HepG2 (cell line): ENCODE data around the gene FBF1. TPM values are rescaled to one million over a fixed set of nuclear protein-coding genes. Genes with fewer than 3 reads are reported as not detected.

Experiments
- AGO1 ChIP-seq: fragments of 200-400 bp; formaldehyde crosslinking; IDR thresholded peaks from 2 replicates; pipeline ENCODE4 v1.6.1; 2017; ENCODE audit warnings: mild to moderate bottlenecking, low read depth, low read length, moderate library complexity; ENCODE audit not compliant: poor library complexity, severe bottlenecking
- CBX1 ChIP-seq: IDR thresholded peaks from one replicate; pipeline ENCODE4 v1.6.1; 2016; ENCODE audit warnings: antibody characterized with exemption, low read depth
- EZH2 ChIP-seq: conservative IDR thresholded peaks from 2 replicates; pipeline ENCODE4 v1.6.1; 2012; ENCODE audit warnings: mild to moderate bottlenecking, low read depth, low read length, moderate library complexity
- FOXA1 ChIP-seq, 2 experiments: fragments of 450-650 bp in 1 of 2; sonication (generic) in 1 of 2; formaldehyde crosslinking in 1 of 2; IDR thresholded peaks; 2 replicates each; pipeline versions ENCODE4 v1.4.0 to v1.6.1; 2016 to 2020; ENCODE audit warnings: missing genetic modification reagents in 1 of 2
- NR2F2 ChIP-seq: IDR thresholded peaks from 2 replicates; pipeline ENCODE4 v1.6.1; 2012; ENCODE audit warnings: low read depth, inconsistent platforms, borderline replicate concordance
- RFX3 ChIP-seq: IDR thresholded peaks from 2 replicates; pipeline ENCODE4 v1.6.1; 2016; ENCODE audit warnings: missing biosample characterization, missing genetic modification reagents
- RORA ChIP-seq: sonication (generic); formaldehyde crosslinking; IDR thresholded peaks from 2 replicates; pipeline ENCODE4 v1.5.0; 2020; ENCODE audit warnings: mild to moderate bottlenecking, missing genetic modification reagents, moderate library complexity
- SPEN ChIP-seq: sonication (generic); formaldehyde crosslinking; IDR thresholded peaks from 2 replicates; pipeline ENCODE4 v1.5.1; 2020; ENCODE audit warnings: low read depth, mild to moderate bottlenecking, missing genetic modification reagents
- SRSF9 ChIP-seq: fragments of 200-400 bp; formaldehyde crosslinking; IDR thresholded peaks from 2 replicates; pipeline ENCODE4 v1.6.1; 2018; ENCODE audit warnings: borderline replicate concordance, mild to moderate bottlenecking, low read depth, low read length; ENCODE audit not compliant: insufficient read depth, poor library complexity, severe bottlenecking
- TBX2 ChIP-seq: sonication (generic); formaldehyde crosslinking; IDR thresholded peaks from 2 replicates; pipeline ENCODE4 v1.5.0; 2020; ENCODE audit warnings: missing genetic modification reagents, mild to moderate bottlenecking, borderline replicate concordance
- TP53 ChIP-seq: sonication (generic); formaldehyde crosslinking; conservative IDR thresholded peaks from 2 replicates; pipeline ENCODE4 v1.4.0; 2020; ENCODE audit warnings: missing genetic modification reagents
- TRAFD1 ChIP-seq: sonication (generic); formaldehyde crosslinking; IDR thresholded peaks from 2 replicates; pipeline ENCODE4 v1.5.1; 2020; ENCODE audit warnings: missing genetic modification reagents, mild to moderate bottlenecking, borderline replicate concordance
- ZFP62 ChIP-seq: sonication (generic); formaldehyde crosslinking; IDR thresholded peaks from 2 replicates; pipeline ENCODE4 v1.4.0; 2020; ENCODE audit warnings: missing genetic modification reagents
- ZFY ChIP-seq: sonication (generic); formaldehyde crosslinking; IDR thresholded peaks from 2 replicates; pipeline ENCODE4 v1.4.0; 2020; ENCODE audit warnings: missing genetic modification reagents
- ZNF296 ChIP-seq: sonication (generic); formaldehyde crosslinking; conservative IDR thresholded peaks from 2 replicates; pipeline ENCODE4 v1.5.0; 2020; ENCODE audit warnings: mild to moderate bottlenecking, missing genetic modification reagents
- ZNF33B ChIP-seq: sonication (generic); formaldehyde crosslinking; IDR thresholded peaks from 2 replicates; pipeline ENCODE4 v1.5.1; 2020; ENCODE audit warnings: mild to moderate bottlenecking, missing genetic modification reagents
- ZNF784 ChIP-seq: sonication (generic); formaldehyde crosslinking; IDR thresholded peaks from 2 replicates; pipeline ENCODE4 v1.5.1; 2020; ENCODE audit warnings: missing genetic modification reagents, mild to moderate bottlenecking, borderline replicate concordance
- ZNF850 ChIP-seq: sonication (generic); formaldehyde crosslinking; conservative IDR thresholded peaks from 2 replicates; pipeline ENCODE4 v1.9.0; 2021; ENCODE audit warnings: mild to moderate bottlenecking, missing genetic modification reagents
- polyA plus RNA-seq, 8 experiments: library from polyadenylated mRNA; depleted of rRNA in 3 of 8; stranded (reverse) in 7 of 8; unstranded in 1 of 8; fragments of >200 nt; fragmentation: Illumina TruSeq in 4 of 8; extraction: Trizol in 4 of 8; gene quantifications; 2 replicates each; pipeline versions ENCODE4 v1.2.1 to v1.2.3, GENCODE V29; 2011 to 2016; ENCODE audit warnings: low read depth in 4 of 8, missing spikeins in 1 of 8, mixed read lengths in 1 of 8; ENCODE audit not compliant: insufficient read depth in 1 of 8
- total RNA-seq, 5 experiments: library from RNA; depleted of rRNA; stranded (reverse); fragments of >200 nt; fragmentation: Illumina TruSeq; extraction: Trizol; gene quantifications; 2 replicates each; pipeline ENCODE4 v1.2.3, GENCODE V29; 2016; ENCODE audit warnings: low read depth in 1 of 5
- TF ChIP-seq, protein P1 (sequence below): IDR thresholded peaks from 2 replicates; pipeline ENCODE4 v1.6.1; 2016; ENCODE audit warnings: missing biosample characterization, missing genetic modification reagents, low read depth
- TF ChIP-seq, protein P2 (sequence below): sonication (generic); formaldehyde crosslinking; IDR thresholded peaks from 2 replicates; pipeline ENCODE4 v1.9.0; 2021; ENCODE audit warnings: missing genetic modification reagents, borderline replicate concordance
- TF ChIP-seq, protein P3 (sequence below): fragments of 450-650 bp; IDR thresholded peaks from 2 replicates; pipeline ENCODE4 v1.6.1; 2017

FBF1 gene
- total and polyA plus RNA-seq, 2 of the 13 experiments (the other 11 are each of a cell fraction or from before 2014, with no cell fraction given), result 2.4 to 8.1 TPM

- peak; percentile 39; the same call in 1 of the 2 replicates for TF ChIP-seq ZNF33B (CRISPR knock-in tag)
- no peak for TF ChIP-seq SRSF9
- 0 out of 2 replicates have a peak, but pooled peaks have one; percentile 68 for TF ChIP-seq ZNF296
- no peak for TF ChIP-seq ZNF850 (CRISPR knock-in tag)
- no peak for TF ChIP-seq EZH2
- TF ChIP-seq TP53 (CRISPR knock-in tag), result peak; percentile 21; the same call in 1 of the 2 replicates
- no peak for TF ChIP-seq FOXA1 (IDR thresholded peaks at IDR 0.05)
- no peak for TF ChIP-seq FOXA1 (CRISPR knock-in tag; IDR thresholded peaks at IDR 0.05)
- TF ChIP-seq RORA, result no peak
- 0 out of 2 replicates have a peak, but pooled peaks have one; percentile 13 for TF ChIP-seq TRAFD1 (CRISPR knock-in tag)
- TF ChIP-seq TBX2 (CRISPR knock-in tag), result peak; percentile 52
- TF ChIP-seq SPEN, result no peak
- peak; percentile 96 for TF ChIP-seq AGO1
- no peak for TF ChIP-seq RFX3 (CRISPR knock-in tag)
- TF ChIP-seq, protein P1, sequence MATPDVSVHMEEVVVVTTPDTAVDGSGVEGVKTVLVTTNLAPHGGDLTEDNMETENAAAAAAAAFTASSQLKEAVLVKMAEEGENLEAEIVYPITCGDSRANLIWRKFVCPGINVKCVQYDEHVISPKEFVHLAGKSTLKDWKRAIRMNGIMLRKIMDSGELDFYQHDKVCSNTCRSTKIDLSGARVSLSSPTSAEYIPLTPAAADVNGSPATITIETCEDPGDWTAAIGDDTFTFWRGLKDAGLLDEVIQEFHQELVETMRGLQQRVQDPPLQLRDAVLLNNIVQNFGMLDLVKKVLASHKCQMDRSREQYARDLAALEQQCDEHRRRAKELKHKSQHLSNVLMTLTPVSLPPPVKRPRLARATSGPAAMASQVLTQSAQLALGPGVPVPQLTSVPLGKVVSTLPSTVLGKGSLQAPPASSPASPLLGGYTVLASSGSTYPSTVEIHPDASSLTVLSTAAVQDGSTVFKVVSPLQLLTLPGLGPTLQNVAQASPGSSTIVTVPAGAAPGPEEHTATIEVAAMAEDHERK (CRISPR knock-in tag), result no peak
- 0 out of 2 replicates have a peak, but pooled peaks have one; percentile 59 for TF ChIP-seq ZNF784 (CRISPR knock-in tag)
- TF ChIP-seq, protein P2, sequence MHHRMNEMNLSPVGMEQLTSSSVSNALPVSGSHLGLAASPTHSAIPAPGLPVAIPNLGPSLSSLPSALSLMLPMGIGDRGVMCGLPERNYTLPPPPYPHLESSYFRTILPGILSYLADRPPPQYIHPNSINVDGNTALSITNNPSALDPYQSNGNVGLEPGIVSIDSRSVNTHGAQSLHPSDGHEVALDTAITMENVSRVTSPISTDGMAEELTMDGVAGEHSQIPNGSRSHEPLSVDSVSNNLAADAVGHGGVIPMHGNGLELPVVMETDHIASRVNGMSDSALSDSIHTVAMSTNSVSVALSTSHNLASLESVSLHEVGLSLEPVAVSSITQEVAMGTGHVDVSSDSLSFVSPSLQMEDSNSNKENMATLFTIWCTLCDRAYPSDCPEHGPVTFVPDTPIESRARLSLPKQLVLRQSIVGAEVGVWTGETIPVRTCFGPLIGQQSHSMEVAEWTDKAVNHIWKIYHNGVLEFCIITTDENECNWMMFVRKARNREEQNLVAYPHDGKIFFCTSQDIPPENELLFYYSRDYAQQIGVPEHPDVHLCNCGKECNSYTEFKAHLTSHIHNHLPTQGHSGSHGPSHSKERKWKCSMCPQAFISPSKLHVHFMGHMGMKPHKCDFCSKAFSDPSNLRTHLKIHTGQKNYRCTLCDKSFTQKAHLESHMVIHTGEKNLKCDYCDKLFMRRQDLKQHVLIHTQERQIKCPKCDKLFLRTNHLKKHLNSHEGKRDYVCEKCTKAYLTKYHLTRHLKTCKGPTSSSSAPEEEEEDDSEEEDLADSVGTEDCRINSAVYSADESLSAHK (CRISPR knock-in tag), result no peak
- no peak for TF ChIP-seq NR2F2
- TF ChIP-seq CBX1, result no peak
- peak; percentile 33; the same call in 1 of the 2 replicates for TF ChIP-seq ZFY (CRISPR knock-in tag)
- TF ChIP-seq ZFP62 (CRISPR knock-in tag), result 0 out of 2 replicates have a peak, but pooled peaks have one; percentile 63
- TF ChIP-seq, protein P3, sequence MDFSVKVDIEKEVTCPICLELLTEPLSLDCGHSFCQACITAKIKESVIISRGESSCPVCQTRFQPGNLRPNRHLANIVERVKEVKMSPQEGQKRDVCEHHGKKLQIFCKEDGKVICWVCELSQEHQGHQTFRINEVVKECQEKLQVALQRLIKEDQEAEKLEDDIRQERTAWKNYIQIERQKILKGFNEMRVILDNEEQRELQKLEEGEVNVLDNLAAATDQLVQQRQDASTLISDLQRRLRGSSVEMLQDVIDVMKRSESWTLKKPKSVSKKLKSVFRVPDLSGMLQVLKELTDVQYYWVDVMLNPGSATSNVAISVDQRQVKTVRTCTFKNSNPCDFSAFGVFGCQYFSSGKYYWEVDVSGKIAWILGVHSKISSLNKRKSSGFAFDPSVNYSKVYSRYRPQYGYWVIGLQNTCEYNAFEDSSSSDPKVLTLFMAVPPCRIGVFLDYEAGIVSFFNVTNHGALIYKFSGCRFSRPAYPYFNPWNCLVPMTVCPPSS, result no peak
Measured at GRCh38 chr17:75876938-75877751, 63.7 kb downstream of the FBF1 start (continued).
